RWPE2 (cell line): ENCODE results near the gene CFAP99.

Experiments used
- ATAC-seq: fragments of 200-7000 bp; cut with Tn5 transposase; 3 replicates; pipeline ENCODE4 v1.9.1; 2021; ENCODE audit warnings: low read depth
- DNase-seq: peaks from one replicate; pipeline ENCODE4 v3.0.0-alpha.2; 2020; ENCODE audit warnings: low spot score
- H3K27ac ChIP-seq: fragments of 450-650 bp; 2 replicates; pipeline ENCODE4 v1.5.1; 2017; ENCODE audit warnings: mild to moderate bottlenecking; ENCODE audit not compliant: poor library complexity, severe bottlenecking
- H3K27me3 ChIP-seq: fragments of 250-450 bp; sonication (Bioruptor Pico); 2 replicates; pipeline ENCODE4 v1.5.1; 2021; ENCODE audit warnings: mild to moderate bottlenecking, moderate library complexity; ENCODE audit not compliant: insufficient read depth, poor library complexity, severe bottlenecking
- H3K36me3 ChIP-seq: fragments of 250-450 bp; sonication (Bioruptor Pico); 2 replicates; pipeline ENCODE4 v1.5.1; 2020; ENCODE audit warnings: low read depth, mild to moderate bottlenecking, moderate library complexity
- H3K4me1 ChIP-seq: fragments of 250-450 bp; sonication (Bioruptor Pico); 2 replicates; pipeline ENCODE4 v1.5.1; 2021; ENCODE audit warnings: mild to moderate bottlenecking, moderate library complexity; ENCODE audit not compliant: insufficient read depth, poor library complexity, severe bottlenecking
- H3K4me3 ChIP-seq: fragments of 250-450 bp; sonication (Bioruptor Pico); 2 replicates; pipeline ENCODE4 v1.5.1; 2021; ENCODE audit warnings: mild to moderate bottlenecking, moderate library complexity; ENCODE audit not compliant: severe bottlenecking
- H3K9me3 ChIP-seq: fragments of 250-450 bp; sonication (Bioruptor Pico); 2 replicates; pipeline ENCODE4 v1.5.1; 2021; ENCODE audit warnings: mild to moderate bottlenecking, moderate library complexity; ENCODE audit not compliant: severe bottlenecking
- CTCF ChIP-seq: fragments of 450-650 bp; IDR thresholded peaks from one replicate; pipeline ENCODE4 v1.5.1; 2017; ENCODE audit warnings: mild to moderate bottlenecking, moderate library complexity; ENCODE audit not compliant: poor library complexity, severe bottlenecking

CFAP99 gene

DNA sequence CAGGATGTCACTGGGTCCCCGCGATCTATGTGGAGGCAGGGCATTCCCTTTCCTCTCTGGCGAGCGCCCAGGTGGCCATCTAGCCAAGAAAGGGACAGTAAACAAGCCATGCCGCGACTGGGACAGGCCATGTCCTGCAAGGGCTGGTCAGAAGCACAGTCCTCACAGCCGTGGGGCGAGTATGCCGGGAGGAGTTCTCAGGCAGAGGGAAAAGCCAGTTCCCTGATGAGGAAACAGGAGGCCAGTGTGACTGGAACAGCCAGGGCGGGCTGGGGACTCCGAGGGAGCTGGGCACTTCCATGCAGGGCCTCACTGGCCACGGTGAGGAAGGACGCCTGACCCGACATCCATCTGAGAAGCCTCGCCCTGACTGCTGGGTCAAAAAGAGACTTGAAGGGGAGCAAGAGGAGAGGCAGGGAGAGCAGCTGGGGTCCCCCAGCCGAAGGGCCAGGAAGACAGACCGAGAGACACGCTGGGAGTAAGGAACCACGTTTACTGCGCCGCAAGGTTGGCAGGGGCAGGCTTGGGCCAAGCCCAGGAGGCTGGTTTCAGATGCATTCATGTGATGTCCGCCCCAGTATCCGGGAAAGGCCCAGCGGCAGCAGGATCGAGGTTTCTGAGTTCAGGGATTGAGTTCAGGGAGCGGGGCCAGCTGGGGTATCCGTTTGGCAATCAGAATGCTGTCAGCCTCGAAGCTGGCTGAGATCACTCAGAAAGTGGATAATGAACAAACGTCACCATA lies 15.0 kb downstream of the CFAP99 start:
- Histone ChIP-seq H3K27ac (no peak overlapping the region), H3K4me3 (no peak overlapping the region), H3K9me3 (no peaks in the 10 kb centered on the region), H3K36me3 (no peaks in the 10 kb centered on the region), H3K4me1 (no peaks in the 10 kb centered on the region), H3K27me3 (no peaks in the 10 kb centered on the region)
- ATAC-seq = no peak
- DNase-seq = no peak
- TF ChIP-seq CTCF = no peak

GRCh38 chr4:2434420-2434819 lies 15.7 kb downstream of the CFAP99 start:
- Histone ChIP-seq H3K4me3 (no peak overlapping the region), H3K36me3 (no peaks in the 10 kb centered on the region), H3K4me1 (no peaks in the 10 kb centered on the region), H3K9me3 (no peaks in the 10 kb centered on the region), H3K27me3 (no peaks in the 10 kb centered on the region), H3K27ac (no peak overlapping the region)
- TF ChIP-seq CTCF = no peak
- no peak for ATAC-seq
- no peak for DNase-seq

DNA sequence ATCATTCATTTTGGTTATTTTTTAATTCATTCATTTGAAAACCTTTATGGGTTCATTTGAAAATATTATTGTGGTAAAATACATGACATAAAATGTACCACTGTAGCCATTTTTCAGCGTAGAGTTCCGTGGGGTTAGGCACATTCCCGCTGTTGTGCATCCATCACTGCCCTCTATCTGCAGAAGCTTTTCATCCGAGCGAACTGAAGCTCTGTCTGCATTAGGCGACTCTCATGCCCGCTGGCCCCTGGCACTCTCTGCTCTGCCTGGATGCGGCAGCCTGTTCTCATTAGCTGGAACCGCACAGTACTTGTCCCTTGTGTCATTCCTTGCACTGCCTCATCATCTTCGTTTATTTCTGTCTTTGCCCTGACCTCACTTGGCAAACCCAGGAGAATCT lies 17.5 kb downstream of the CFAP99 start:
- ATAC-seq (peak; percentile 60; the same call in 1 of the 3 replicates), DNase-seq (no peak)
- Histone ChIP-seq H3K27ac (no peak overlapping the region), H3K36me3 (no peaks in the 10 kb centered on the region), H3K4me3 (no peak overlapping the region), H3K27me3 (no peaks in the 10 kb centered on the region), H3K9me3 (no peaks in the 10 kb centered on the region), H3K4me1 (no peaks in the 10 kb centered on the region)
- peak; percentile 18 for TF ChIP-seq CTCF

DNA sequence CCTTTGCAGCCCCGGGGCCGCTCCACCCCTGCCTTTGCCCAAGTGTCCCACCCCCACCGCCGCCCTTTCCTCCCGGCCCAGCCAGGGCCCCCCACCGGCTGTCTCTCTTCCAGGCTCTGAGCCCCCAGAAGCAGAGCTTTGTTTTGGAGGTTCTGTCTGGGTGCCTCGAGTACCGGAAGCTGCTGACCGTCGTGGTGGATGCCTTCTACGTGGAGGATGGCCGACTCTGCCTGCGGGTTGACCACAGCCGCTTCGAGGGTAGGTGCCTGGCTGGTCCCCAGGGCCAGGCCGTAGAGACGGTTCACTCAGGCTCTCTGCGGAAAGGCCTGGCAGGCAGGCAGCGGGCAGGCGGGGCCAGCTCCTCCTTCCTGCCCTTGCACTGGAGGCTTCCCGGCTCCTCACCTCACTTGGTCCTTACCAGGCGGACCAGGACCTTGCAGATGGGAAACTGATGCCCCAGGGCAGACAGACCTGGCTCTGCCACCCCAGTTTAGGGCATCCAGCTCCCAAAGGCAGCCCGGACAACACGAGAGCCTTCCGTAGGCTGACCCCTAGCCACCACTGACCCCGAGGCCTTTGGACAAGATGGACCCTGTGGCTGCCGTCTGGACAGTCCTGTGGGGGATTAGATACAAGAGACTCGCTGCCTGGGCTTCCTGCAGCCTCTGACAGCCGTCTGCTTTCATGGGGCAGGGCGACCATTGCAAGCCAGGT lies 18.2 kb downstream of the CFAP99 start:
- ATAC-seq = no peak
- TF ChIP-seq CTCF = no peak

More for the DNA sequence above, 18.2 kb downstream of the CFAP99 start:
- Histone ChIP-seq H3K36me3 (no peaks in the 10 kb centered on the region), H3K4me1 (no peaks in the 10 kb centered on the region), H3K4me3 (no peak overlapping the region), H3K27me3 (no peaks in the 10 kb centered on the region), H3K9me3 (no peaks in the 10 kb centered on the region), H3K27ac (no peak overlapping the region)
- no peak for DNase-seq
